Osteocyte (in vitro differentiated cells): ENCODE measurements around the gene TOB2. TPM values are rescaled to one million over a fixed set of nuclear protein-coding genes. Genes with fewer than 3 reads are reported as not detected.

Experiments
- DNase-seq: peaks from one replicate; pipeline ENCODE4 v3.0.0; 2021; ENCODE audit warnings: mixed read lengths; ENCODE audit not compliant: unreplicated experiment; ENCODE audit errors: extremely low spot score
- H3K27ac Mint-ChIP-seq: one replicate; pipeline ENCODE4 v1.8.0; 2021; ENCODE audit warnings: mild to moderate bottlenecking, mixed read lengths; ENCODE audit not compliant: unreplicated experiment
- H3K27me3 Mint-ChIP-seq: one replicate; pipeline ENCODE4 v1.8.0; 2021; ENCODE audit warnings: mixed read lengths; ENCODE audit not compliant: unreplicated experiment
- H3K36me3 Mint-ChIP-seq: one replicate; pipeline ENCODE4 v1.8.0; 2021; ENCODE audit warnings: mixed read lengths; ENCODE audit not compliant: unreplicated experiment
- H3K4me1 Mint-ChIP-seq: one replicate; pipeline ENCODE4 v1.8.0; 2021; ENCODE audit warnings: mixed read lengths; ENCODE audit not compliant: unreplicated experiment
- H3K4me3 Mint-ChIP-seq: one replicate; pipeline ENCODE4 v1.8.0; 2021; ENCODE audit warnings: mild to moderate bottlenecking, moderate library complexity, mixed read lengths; ENCODE audit not compliant: unreplicated experiment
- H3K9me3 Mint-ChIP-seq: one replicate; pipeline ENCODE4 v1.8.0; 2021; ENCODE audit warnings: mixed read lengths; ENCODE audit not compliant: unreplicated experiment
- CTCF ChIP-seq: fragments of 200-600 bp; sonication (generic); IDR thresholded peaks from 2 replicates; pipeline ENCODE4 v1.5.0; 2021; ENCODE audit warnings: antibody characterized with exemption, mild to moderate bottlenecking, moderate library complexity
- long read RNA-seq: library from polyadenylated mRNA; unstranded; transcript quantifications from one replicate; pipeline ENCODE4 v2.0.0, GENCODE V29; 2021
- total RNA-seq: library from RNA; stranded (reverse); gene quantifications from 2 replicates; pipeline ENCODE4 v1.2.1, GENCODE V29; 2021

Gene TOB2
- total RNA-seq, result 44.5 and 45.9 TPM in 2 replicates
- long read RNA-seq, partial matches to known transcripts, result 0 of 16 reads
- long read RNA-seq, other reads (novel, unspliced or antisense), result 16 of 16 reads

- Mint-ChIP-seq H3K27me3 (no peaks in the 10 kb centered on the region), H3K36me3 (peaks cover 11% of the 10 kb centered on the region), H3K9me3 (no peaks in the 10 kb centered on the region), H3K27ac (peak within 1 kb of the TSS; percentile 95), H3K4me1 (peaks cover 25% of the 10 kb centered on the region), H3K4me3 (peak within 1 kb of the TSS; percentile 95)
- DNase-seq, result peak; percentile 97
- no peak for TF ChIP-seq CTCF
Observed at GRCh38 chr22:41446639-41447434, at the start of gene TOB2. TSS of gene TOB2 (minus strand) at chr22:41446801. CDS start at chr22:41437345, 9,456 bp downstream.

- H3K9me3 Mint-ChIP-seq, result no peaks in the 10 kb centered on the region
- H3K4me3 Mint-ChIP-seq, result no peak overlapping the region
- H3K27me3 Mint-ChIP-seq, result no peaks in the 10 kb centered on the region
- TF ChIP-seq CTCF, result no peak
- no peak for DNase-seq
- H3K4me1 Mint-ChIP-seq, result peaks cover 13% of the 10 kb centered on the region
- H3K36me3 Mint-ChIP-seq, result peaks cover 3% of the 10 kb centered on the region
- peak overlapping the region; percentile 11 for H3K27ac Mint-ChIP-seq
Observed at GRCh38 chr22:41491374-41492100, 44.9 kb upstream of the TOB2 start.

- DNase-seq, result no peak
- no peak for TF ChIP-seq CTCF
- Mint-ChIP-seq H3K4me3 (no peak overlapping the region), H3K36me3 (peaks cover 3% of the 10 kb centered on the region), H3K27me3 (no peaks in the 10 kb centered on the region), H3K27ac (peak overlapping the region; percentile 1), H3K9me3 (no peaks in the 10 kb centered on the region), H3K4me1 (peaks cover 18% of the 10 kb centered on the region)
Observed at GRCh38 chr22:41488596-41489385, 42.2 kb upstream of the TOB2 start.

- no peak overlapping the region for H3K4me3 Mint-ChIP-seq
- DNase-seq, result no peak
- peaks cover 3% of the 10 kb centered on the region for H3K36me3 Mint-ChIP-seq
- H3K27ac Mint-ChIP-seq, result no peak overlapping the region
- peaks cover 24% of the 10 kb centered on the region for H3K4me1 Mint-ChIP-seq
- no peaks in the 10 kb centered on the region for H3K9me3 Mint-ChIP-seq
- no peak for TF ChIP-seq CTCF
- no peaks in the 10 kb centered on the region for H3K27me3 Mint-ChIP-seq
Observed at GRCh38 chr22:41488076-41488475, 41.5 kb upstream of the TOB2 start.
